Brain microvascular endothelial cell (primary cell): ENCODE results near the gene EIF4H.

ENCODE experiments used
- DNase-seq: peaks from one replicate; pipeline ENCODE4 v3.0.0-alpha.2; 2020
- H3K27ac ChIP-seq: fragments of 250-450 bp; sonication (Bioruptor Pico); 2 replicates; pipeline ENCODE4 v1.5.1; 2020; ENCODE audit warnings: mild to moderate bottlenecking, moderate library complexity
- H3K27me3 ChIP-seq: fragments of 250-450 bp; sonication (Bioruptor Pico); replicated peaks from 2 replicates; pipeline ENCODE4 v1.5.1; 2020; ENCODE audit warnings: mild to moderate bottlenecking
- H3K36me3 ChIP-seq: fragments of 250-450 bp; sonication (Bioruptor Pico); replicated peaks from 2 replicates; pipeline ENCODE4 v1.5.1; 2020; ENCODE audit warnings: mild to moderate bottlenecking
- H3K4me3 ChIP-seq: 2 replicates; pipeline ENCODE4 v1.5.1; 2011; ENCODE audit warnings: low read depth, mild to moderate bottlenecking, control low read depth, low read length, moderate library complexity
- CTCF ChIP-seq: IDR thresholded peaks from 2 replicates; pipeline ENCODE4 v1.5.1; 2011; ENCODE audit warnings: low read depth, mild to moderate bottlenecking, moderate library complexity, low read length, control low read depth, inconsistent platforms; ENCODE audit errors: missing control alignments
- in situ Hi-C: cut with HindIII; loops from 2 replicates; pipeline ENCODE4 v1.10.0; 2017; ENCODE audit warnings: low sequenced_read_pairs, low pct_ligation_motif_present

Gene EIF4H

GRCh38 chr7:74218343-74218698, 44.2 kb downstream of the EIF4H start:
- Histone ChIP-seq H3K27me3 (no peaks in the 10 kb centered on the region), H3K27ac (no peak overlapping the region), H3K36me3 (no peaks in the 10 kb centered on the region), H3K4me3 (no peak overlapping the region)
- TF ChIP-seq CTCF, result no peak
- DNase-seq, result no peak
- in situ Hi-C loops, result no loop called here

GRCh38 chr7:74219416-74219815, 45.3 kb downstream of the EIF4H start:
- Histone ChIP-seq H3K36me3 (no peaks in the 10 kb centered on the region), H3K27me3 (no peaks in the 10 kb centered on the region), H3K4me3 (no peak overlapping the region), H3K27ac (no peak overlapping the region)
- in situ Hi-C loops, result no loop called here
- DNase-seq, result no peak
- no peak for TF ChIP-seq CTCF

DNA sequence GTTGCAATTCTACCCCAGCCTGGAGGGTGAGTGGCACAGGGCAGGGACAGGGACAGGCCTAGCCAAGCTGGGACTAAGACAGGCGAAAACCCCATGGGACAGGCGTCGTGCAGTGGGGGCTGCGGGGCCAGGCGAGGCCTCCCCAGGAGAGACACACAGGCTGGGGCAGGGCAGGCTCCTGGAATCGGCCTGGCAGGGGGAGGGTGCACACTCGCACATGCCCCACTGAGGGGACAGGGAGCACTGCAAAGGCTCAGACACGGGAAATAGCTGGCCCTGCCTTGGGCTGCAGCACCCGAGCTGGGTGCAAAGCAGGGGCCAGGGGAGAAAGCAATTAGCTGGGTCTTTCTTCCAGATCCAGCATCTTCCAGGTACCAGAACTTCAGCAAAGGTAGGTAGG, 46.1 kb downstream of the EIF4H start:
- in situ Hi-C loops, result no loop called here
- H3K36me3 ChIP-seq, result no peaks in the 10 kb centered on the region
- no peak for DNase-seq
- H3K4me3 ChIP-seq, result no peak overlapping the region
- TF ChIP-seq CTCF, result no peak
- H3K27me3 ChIP-seq, result no peaks in the 10 kb centered on the region
- H3K27ac ChIP-seq, result no peak overlapping the region

GRCh38 chr7:74221713-74222112, 47.6 kb downstream of the EIF4H start:
- no peak for DNase-seq
- in situ Hi-C loops, result no loop called here
- Histone ChIP-seq H3K36me3 (no peaks in the 10 kb centered on the region), H3K27ac (no peak overlapping the region), H3K4me3 (no peak overlapping the region), H3K27me3 (no peaks in the 10 kb centered on the region)
- TF ChIP-seq CTCF, result no peak

- H3K36me3 ChIP-seq, result no peaks in the 10 kb centered on the region
- in situ Hi-C loops, result no loop called here
- DNase-seq, result no peak
- no peak overlapping the region for H3K27ac ChIP-seq
- no peak overlapping the region for H3K4me3 ChIP-seq
- no peak for TF ChIP-seq CTCF
- H3K27me3 ChIP-seq, result no peaks in the 10 kb centered on the region
Observed at GRCh38 chr7:74222851-74223710, 48.9 kb downstream of the EIF4H start.
